GM18520 (cell line): ENCODE measurements around the gene TSPAN15.

Experiments
- ATAC-seq: cut with Tn5 transposase; IDR thresholded peaks from one replicate; pipeline ENCODE4 v1.9.1; 2021; ENCODE audit not compliant: unreplicated experiment

The TSPAN15 gene

DNA sequence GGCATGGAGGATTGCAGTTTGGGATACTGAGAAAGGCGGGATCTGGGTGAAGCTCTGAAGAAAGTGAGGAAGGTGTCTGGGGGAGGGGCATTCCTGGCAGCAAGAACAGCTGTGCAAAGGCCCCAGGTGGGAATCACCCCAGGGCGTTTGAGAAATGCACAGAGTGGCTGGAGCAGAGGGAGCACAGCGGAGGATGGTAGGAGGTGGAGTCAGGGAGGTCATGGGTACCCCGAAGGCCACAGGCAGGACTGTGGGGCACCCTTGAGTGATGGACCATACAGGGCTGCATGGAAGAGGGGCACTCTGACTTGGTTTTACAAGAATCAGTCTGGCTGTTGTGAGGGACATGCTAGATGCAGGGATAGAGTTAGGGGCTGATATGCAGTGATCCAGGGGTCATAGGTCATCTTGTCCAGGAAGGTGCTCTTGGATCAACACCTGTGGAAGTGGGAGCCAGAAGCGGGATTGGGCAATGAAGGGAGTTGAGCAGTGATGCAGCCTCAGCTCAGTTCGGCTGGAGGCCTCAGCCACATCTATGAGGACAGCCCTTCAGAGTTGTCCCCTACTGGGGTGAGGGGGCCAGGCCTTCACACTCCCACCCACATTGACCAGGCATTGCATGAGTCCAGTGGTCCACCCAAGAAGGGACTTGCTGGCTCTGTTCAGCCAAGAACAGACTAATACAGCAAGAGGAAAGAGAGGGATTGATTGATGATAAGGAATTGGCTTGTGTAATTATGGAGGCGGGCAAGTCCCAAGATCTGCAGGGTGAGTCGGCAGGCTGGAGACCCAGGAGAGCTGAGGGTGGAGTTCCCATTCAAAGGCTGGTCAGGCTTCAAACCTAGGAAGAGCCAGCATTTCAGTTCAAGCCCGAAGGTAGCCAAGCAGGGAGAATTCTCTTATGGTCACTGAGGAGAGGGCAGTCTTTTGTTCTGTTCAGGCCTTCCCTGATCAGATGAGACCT is 48.7 kb downstream of the TSPAN15 start:
- ATAC-seq: no peak

DNA sequence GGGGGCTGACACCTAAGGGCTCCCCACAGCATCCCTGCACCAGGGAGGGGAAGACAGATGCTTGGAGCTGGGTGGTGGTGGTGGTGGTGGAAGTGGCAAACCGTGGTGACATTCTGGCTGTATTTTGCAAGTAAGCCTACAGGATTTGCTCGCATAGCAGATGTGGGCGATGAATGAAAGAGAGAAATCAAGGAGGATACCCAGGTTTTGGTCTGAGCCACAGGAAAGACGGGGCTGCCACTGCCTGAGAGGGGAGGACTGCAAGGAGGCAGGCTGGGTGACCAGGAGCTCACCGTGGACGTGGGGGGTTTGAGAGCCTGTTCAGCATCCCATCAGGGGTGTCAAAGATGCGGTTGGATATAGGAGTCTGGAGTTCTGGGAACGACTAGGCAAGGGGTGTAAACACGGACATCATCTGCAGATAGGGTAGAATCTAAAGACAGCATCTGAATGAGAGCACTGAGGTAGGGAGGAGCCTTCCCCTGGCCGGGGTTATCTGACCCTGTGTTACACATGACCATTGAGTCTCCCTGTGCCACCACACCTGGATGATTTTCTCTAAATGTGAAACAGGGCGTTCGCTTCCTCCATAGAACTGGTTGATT is 49.7 kb downstream of the TSPAN15 start:
- ATAC-seq: no peak

- no peak for ATAC-seq
These were observed 50.4 kb downstream of the TSPAN15 start for GRCh38 chr10:69501657-69502056.

DNA sequence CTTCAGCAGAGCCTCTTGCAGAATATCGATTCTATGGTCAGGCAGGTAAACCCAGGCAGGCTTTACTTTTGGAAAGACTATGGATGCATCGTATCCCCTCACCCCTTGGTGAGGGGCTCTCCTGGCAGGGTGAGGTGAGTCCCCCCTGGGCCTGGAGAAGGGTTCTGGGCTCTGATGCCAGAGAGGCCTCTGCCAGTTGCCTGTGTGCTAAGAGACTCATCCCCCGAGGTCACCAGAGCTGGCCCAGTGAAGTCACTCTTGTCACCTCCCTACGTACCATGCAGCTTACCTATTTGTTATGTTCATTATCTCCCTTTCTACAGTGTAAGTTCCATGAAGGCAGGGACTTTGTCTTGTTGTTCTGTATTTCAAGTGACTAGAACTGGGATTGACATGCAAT is 51.3 kb downstream of the TSPAN15 start:
- ATAC-seq: no peak

DNA sequence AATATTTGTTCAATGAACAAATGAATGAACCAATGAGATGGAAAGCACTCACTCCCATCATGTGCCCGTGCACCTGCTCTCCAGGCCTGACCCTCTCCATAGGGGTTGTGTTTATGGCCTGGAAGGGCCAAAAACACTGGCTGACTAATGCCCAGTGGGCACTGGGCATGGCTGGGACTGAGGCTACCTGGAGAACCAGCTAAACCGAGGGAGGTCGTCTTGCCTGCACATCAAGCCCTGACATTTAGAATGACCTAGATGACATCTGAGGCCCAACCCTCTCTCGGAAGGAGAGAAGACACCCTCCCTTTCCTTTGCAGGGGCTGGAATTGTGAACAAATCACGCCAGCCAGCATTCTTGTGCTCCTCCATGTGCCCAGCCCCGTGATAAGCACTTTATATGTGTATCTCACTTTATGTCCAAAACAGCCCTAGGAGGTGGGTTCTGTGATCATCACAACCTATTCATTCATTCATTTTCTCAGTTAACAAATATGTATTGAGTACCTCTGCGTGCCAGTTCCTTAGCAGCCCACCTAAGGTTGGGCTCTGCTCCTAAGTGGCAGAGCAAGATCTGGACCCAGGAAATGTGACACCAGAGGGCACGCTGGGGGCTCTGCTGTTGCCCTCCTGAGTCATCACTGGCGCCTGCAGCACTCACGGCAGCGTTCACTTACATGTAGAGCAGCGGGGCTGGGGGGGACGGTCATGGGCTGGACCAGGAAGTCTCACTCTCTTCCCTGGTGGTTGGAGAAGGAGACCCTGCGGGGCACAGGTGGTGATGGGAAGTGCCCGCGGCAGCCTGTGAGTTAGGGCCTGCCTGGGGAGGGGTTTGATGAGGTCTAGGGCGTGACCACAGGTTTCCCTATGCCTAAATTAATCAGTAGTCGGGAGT is 52.0 kb downstream of the TSPAN15 start:
- ATAC-seq: no peak

- no peak for ATAC-seq
These were observed 52.6 kb downstream of the TSPAN15 start for GRCh38 chr10:69503896-69504265.

- no peak for ATAC-seq
These were observed 53.4 kb downstream of the TSPAN15 start for GRCh38 chr10:69504576-69505250.

DNA sequence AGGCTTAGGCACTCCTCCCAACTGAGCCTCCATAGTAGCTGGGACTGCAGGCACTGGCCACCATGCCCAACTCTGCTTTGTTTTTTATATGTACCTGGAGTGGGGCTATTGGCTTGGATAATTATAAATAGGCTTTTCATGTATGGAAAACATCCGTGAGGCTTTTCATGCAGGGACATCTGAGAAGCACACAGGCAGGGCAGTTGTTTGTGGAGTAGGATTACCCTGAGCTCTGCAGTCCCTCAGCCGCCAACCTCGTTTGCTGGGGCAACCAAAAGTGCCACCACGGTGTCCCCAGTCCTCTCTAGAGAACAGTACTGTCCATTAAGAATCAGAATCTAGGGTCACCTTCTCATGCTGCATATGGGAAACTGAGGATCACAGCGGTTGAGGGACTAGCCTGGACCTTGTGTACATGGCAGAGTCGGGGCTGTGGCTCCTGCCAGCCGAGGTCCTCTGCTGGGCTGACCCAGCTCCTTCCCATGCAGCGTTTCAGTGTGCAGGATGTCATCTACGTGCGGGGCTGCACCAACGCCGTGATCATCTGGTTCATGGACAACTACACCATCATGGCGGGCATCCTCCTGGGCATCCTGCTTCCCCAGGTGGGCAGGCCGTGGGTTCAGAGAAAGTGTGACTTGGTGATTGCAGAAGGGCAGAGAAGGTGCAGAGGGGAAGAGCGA is 54.5 kb downstream of the TSPAN15 start:
- ATAC-seq: no peak

DNA sequence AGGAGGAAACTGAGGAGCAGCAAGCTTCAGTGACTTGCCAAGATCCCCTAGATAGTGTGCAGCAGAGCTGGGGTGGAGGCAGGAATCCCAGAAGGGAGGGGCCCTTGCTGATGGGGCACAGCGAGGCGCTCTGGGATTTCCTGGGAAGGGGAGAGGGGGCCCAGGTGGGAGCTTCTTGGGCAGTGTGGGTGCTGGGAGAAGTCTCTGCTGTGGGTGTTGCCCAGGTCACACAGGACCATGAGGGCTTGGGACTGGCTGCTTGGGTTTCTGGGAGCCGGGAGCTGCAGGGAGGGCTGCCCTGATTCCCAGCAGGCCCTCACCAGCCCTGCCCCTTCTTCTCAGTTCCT is 55.2 kb downstream of the TSPAN15 start:
- no peak for ATAC-seq

GRCh38 chr10:69506834-69507713 is 55.8 kb downstream of the TSPAN15 start:
- ATAC-seq: no peak

- no peak for ATAC-seq
These were observed 57.6 kb downstream of the TSPAN15 start for GRCh38 chr10:69508738-69509340.

GRCh38 chr10:69512901-69513300 is 61.6 kb downstream of the TSPAN15 start:
- ATAC-seq: no peak

DNA sequence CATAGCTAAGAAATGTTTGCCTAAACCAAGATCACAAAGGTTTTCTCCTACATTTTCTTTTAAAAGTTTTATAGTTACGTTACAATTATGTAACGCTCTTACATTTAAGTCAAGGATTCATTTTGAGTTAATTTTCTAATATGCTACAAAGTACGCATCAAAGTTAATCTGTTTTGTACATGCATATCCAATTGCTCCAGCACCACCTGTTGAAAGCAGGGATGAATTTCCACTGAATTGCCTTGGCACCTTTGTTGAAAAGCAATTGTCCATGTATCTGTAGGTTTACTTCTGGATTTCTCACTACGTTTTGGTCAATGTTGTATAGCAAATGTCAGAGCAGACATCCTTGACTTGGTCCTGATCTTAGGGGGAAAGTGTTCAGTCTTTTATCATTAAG is 62.4 kb downstream of the TSPAN15 start:
- no peak for ATAC-seq

GRCh38 chr10:69515699-69516259 is 64.5 kb downstream of the TSPAN15 start:
- ATAC-seq: no peak

GRCh38 chr10:69516316-69516715 is 65.1 kb downstream of the TSPAN15 start:
- ATAC-seq: no peak

- no peak for ATAC-seq
These were observed 65.5 kb downstream of the TSPAN15 start for GRCh38 chr10:69516796-69517195.

DNA sequence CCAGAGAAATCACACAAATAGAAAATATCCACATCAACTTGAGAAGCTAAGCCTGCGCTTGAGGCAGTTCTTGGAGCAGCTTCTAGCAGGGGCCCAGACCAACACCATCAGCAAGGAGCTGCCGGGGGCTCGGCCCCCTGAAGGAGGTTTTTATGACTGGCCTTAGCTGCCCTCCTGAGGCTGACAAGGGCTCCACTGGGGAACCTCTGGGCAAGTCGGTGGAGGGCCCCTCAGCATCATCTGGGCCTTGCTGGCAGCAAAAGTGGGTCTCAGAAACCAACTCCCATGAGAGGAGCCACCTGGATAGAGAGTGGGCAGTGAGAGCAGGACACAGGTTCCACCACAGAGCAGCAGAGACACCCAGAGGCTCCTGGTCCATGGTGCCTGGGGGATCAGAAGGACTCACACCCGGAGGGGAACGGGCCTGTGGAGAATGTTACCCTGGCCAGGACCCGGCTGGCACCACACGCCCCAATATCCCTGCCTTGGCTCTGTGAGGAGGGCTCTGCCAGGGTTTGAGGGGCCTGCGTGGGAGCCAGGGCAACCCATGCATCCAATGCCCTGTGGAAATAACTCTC is 66.1 kb downstream of the TSPAN15 start:
- ATAC-seq: no peak

GRCh38 chr10:69527961-69528360 is 76.7 kb downstream of the TSPAN15 start:
- no peak for ATAC-seq
